Brain microvascular endothelial cell (primary cell): ENCODE data around the gene LSAMP.

Experiments used
- DNase-seq: peaks from one replicate; pipeline ENCODE4 v3.0.0-alpha.2; 2020
- H3K27ac ChIP-seq: fragments of 250-450 bp; sonication (Bioruptor Pico); 2 replicates; pipeline ENCODE4 v1.5.1; 2020; ENCODE audit warnings: mild to moderate bottlenecking, moderate library complexity
- H3K27me3 ChIP-seq: fragments of 250-450 bp; sonication (Bioruptor Pico); replicated peaks from 2 replicates; pipeline ENCODE4 v1.5.1; 2020; ENCODE audit warnings: mild to moderate bottlenecking
- H3K36me3 ChIP-seq: fragments of 250-450 bp; sonication (Bioruptor Pico); replicated peaks from 2 replicates; pipeline ENCODE4 v1.5.1; 2020; ENCODE audit warnings: mild to moderate bottlenecking
- H3K4me3 ChIP-seq: 2 replicates; pipeline ENCODE4 v1.5.1; 2011; ENCODE audit warnings: low read depth, mild to moderate bottlenecking, control low read depth, low read length, moderate library complexity
- in situ Hi-C: cut with HindIII; loops from 2 replicates; pipeline ENCODE4 v1.10.0; 2017; ENCODE audit warnings: low sequenced_read_pairs, low pct_ligation_motif_present
- TF ChIP-seq, protein P1 (sequence below): IDR thresholded peaks from 2 replicates; pipeline ENCODE4 v1.5.1; 2011; ENCODE audit warnings: low read depth, mild to moderate bottlenecking, moderate library complexity, low read length, control low read depth, inconsistent platforms; ENCODE audit errors: missing control alignments

LSAMP gene

DNA sequence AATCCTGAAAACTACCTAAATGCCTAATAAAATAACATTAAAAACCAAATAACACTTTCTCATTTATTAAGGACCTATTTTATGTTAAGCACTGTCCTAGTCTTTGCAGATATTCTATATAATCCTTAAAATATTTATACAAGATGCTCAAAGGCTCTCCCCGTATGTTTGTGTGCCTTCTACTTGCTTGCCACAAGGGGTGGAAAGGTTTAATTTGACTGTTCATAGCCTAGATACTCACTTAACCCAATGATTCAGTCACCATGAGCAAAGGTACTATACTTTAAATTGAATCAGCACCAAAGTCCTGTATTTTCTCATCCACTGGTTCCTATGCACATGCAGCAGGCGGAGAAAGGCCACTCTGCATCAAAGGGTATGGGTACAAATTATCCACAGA is 32.0 kb downstream of the LSAMP start:
- H3K36me3 ChIP-seq = no peaks in the 10 kb centered on the region
- H3K27me3 ChIP-seq = no peaks in the 10 kb centered on the region
- no peak for DNase-seq
- in situ Hi-C loops = no loop called here
- H3K4me3 ChIP-seq = no peak overlapping the region
- no peak overlapping the region for H3K27ac ChIP-seq
- TF ChIP-seq, protein P1, sequence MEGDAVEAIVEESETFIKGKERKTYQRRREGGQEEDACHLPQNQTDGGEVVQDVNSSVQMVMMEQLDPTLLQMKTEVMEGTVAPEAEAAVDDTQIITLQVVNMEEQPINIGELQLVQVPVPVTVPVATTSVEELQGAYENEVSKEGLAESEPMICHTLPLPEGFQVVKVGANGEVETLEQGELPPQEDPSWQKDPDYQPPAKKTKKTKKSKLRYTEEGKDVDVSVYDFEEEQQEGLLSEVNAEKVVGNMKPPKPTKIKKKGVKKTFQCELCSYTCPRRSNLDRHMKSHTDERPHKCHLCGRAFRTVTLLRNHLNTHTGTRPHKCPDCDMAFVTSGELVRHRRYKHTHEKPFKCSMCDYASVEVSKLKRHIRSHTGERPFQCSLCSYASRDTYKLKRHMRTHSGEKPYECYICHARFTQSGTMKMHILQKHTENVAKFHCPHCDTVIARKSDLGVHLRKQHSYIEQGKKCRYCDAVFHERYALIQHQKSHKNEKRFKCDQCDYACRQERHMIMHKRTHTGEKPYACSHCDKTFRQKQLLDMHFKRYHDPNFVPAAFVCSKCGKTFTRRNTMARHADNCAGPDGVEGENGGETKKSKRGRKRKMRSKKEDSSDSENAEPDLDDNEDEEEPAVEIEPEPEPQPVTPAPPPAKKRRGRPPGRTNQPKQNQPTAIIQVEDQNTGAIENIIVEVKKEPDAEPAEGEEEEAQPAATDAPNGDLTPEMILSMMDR = peak; percentile 43

DNA sequence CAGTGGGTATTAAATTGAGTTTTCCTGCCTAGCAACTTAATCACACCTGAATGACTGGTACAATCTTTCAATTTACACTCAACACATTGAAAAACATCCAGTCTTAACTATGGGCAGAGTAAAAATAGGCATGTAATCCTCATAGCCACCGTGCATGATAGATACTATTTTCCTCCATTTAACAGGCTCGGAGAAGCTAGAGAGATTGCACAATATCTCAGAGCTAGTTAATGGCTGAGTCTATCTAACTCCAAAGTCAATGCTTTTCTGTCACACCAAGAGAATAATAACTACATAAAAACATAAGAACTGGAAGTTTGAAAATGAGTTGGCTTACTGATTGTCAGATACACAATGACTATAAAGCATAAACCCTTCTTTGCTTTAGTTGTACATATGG is 36.8 kb downstream of the LSAMP start:
- no peak for DNase-seq
- Histone ChIP-seq H3K27me3 (no peaks in the 10 kb centered on the region), H3K27ac (no peak overlapping the region), H3K4me3 (no peak overlapping the region), H3K36me3 (no peaks in the 10 kb centered on the region)
- TF ChIP-seq, protein P1 = no peak
- in situ Hi-C loops = no loop called here

DNA sequence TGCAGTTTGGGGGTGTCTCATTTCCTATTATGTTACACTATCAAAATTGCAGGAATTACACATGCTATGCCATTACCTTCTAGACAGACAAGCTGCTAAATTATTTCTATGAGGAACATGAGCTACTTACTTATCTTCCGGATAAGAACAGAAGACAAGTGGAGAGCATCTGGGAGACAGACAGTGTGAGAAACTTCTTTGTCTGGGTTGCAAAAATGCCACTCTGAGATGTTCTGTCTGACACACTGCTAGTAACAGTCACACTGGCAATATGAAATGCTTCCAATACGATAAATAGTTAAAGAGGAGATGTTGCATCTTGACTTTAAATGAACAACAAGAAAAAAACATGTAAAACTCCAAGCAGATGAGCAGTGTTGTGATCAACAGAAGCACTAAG is 40.1 kb downstream of the LSAMP start:
- TF ChIP-seq, protein P1 = no peak
- no peaks in the 10 kb centered on the region for H3K36me3 ChIP-seq
- DNase-seq = no peak
- in situ Hi-C loops = no loop called here
- H3K4me3 ChIP-seq = no peak overlapping the region
- no peaks in the 10 kb centered on the region for H3K27me3 ChIP-seq
- no peak overlapping the region for H3K27ac ChIP-seq

DNA sequence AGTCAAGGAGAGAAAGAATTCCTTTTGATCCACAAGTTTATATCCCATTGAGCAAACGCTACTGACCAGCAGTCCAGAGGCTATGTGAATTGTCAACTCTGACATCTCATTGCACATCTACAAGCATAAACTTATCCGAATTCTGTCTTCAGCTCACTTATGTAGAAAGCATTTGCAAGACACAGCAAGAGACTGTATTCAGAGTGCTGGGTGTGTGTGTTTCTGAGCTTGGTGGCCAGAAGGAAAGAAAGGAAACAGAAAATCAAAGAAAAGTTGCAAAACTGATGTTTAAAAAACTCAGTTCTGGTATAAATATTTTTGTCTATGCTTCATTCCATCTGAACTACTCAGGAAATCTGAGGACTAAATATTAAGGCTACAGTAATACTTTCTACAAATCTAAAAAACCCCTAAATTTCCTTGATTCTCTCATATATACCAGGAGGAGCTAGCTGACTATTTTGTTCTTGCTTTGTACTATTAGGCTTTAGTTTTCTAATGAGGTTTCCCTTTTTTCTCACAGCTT is 45.5 kb downstream of the LSAMP start:
- no peak overlapping the region for H3K27ac ChIP-seq
- H3K27me3 ChIP-seq = no peaks in the 10 kb centered on the region
- no peaks in the 10 kb centered on the region for H3K36me3 ChIP-seq
- in situ Hi-C loops = no loop called here
- TF ChIP-seq, protein P1 = no peak
- no peak overlapping the region for H3K4me3 ChIP-seq
- no peak for DNase-seq

DNA sequence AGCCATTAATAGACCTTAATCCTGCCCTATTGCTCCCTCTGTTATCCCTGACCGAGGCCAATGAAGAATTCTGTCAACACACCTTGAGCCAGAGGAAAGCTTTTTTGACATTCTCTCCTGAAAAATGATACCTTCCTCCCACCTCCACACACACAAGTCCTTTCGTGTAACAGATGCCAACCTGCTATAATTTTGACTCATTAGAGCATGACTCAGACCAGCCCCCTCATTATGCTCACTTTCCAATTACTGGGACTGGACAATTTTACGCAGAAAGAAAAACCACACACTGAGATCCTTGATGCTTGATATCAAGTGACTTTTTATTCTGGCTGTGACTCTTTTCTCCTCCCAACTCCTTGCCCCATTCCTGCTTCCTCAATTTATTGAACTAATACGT is 50.9 kb downstream of the LSAMP start:
- Histone ChIP-seq H3K27me3 (no peaks in the 10 kb centered on the region), H3K4me3 (no peak overlapping the region), H3K36me3 (no peaks in the 10 kb centered on the region), H3K27ac (no peak overlapping the region)
- in situ Hi-C loops = no loop called here
- no peak for DNase-seq
- TF ChIP-seq, protein P1 = no peak

DNA sequence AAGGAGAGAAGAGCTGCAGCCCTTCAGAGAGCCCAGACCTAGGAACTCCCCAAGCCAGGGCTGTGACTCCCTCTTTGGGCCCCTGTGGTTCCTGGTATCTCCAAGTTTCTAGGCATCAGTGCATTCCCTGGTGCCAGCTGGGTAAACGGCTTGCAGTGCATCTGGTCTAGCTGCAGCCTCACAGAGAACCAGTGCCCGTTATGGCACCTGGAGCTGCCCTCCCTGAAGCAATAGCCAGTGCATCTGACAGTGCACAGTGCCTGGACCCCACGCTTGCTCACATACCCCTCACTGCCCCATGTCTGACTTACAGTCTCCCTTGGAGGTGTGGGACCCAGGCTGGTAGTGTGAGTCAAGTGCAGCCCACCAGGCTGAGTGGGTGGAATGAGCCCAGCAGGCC is 52.1 kb downstream of the LSAMP start:
- Histone ChIP-seq H3K27ac (no peak overlapping the region), H3K4me3 (no peak overlapping the region), H3K27me3 (no peaks in the 10 kb centered on the region), H3K36me3 (no peaks in the 10 kb centered on the region)
- DNase-seq = no peak
- in situ Hi-C loops = no loop called here
- TF ChIP-seq, protein P1 = no peak
